HG03457 (cell line): ENCODE results near the gene POLR2L.

Experiments
- ATAC-seq: cut with Tn5 transposase; IDR thresholded peaks from one replicate; pipeline ENCODE4 v1.9.1; 2021; ENCODE audit warnings: moderate number of reproducible peaks; ENCODE audit not compliant: unreplicated experiment

The POLR2L gene

GRCh38 chr11:869399-870126 is 27.2 kb upstream of the POLR2L start:
- ATAC-seq: no peak

GRCh38 chr11:868802-869201 is 26.5 kb upstream of the POLR2L start:
- no peak for ATAC-seq

GRCh38 chr11:868394-868793 is 26.1 kb upstream of the POLR2L start:
- no peak for ATAC-seq

- ATAC-seq: no peak
Measured at GRCh38 chr11:867856-868358, 25.6 kb upstream of the POLR2L start.

- ATAC-seq: no peak
Measured at GRCh38 chr11:866481-866880, 24.2 kb upstream of the POLR2L start.

- no peak for ATAC-seq
Measured at GRCh38 chr11:865462-866430, 23.4 kb upstream of the POLR2L start.

- ATAC-seq: no peak
Measured at GRCh38 chr11:864898-865297, 22.6 kb upstream of the POLR2L start.

- no peak for ATAC-seq
Measured at GRCh38 chr11:863910-864827, 21.8 kb upstream of the POLR2L start.

- no peak for ATAC-seq
Measured at GRCh38 chr11:863023-863909, 20.9 kb upstream of the POLR2L start.

GRCh38 chr11:862696-863022 is 20.3 kb upstream of the POLR2L start:
- ATAC-seq: no peak

GRCh38 chr11:862081-862661 is 19.8 kb upstream of the POLR2L start:
- ATAC-seq: no peak

GRCh38 chr11:861105-861479 is 18.8 kb upstream of the POLR2L start:
- ATAC-seq: no peak

GRCh38 chr11:860234-861104 is 18.1 kb upstream of the POLR2L start:
- no peak for ATAC-seq

- ATAC-seq: no peak
Measured at GRCh38 chr11:859394-860131, 17.2 kb upstream of the POLR2L start.

GRCh38 chr11:858762-859339 is 16.5 kb upstream of the POLR2L start:
- ATAC-seq: no peak

- ATAC-seq: no peak
Measured at GRCh38 chr11:858053-858761, 15.9 kb upstream of the POLR2L start.

- ATAC-seq: no peak
Measured at GRCh38 chr11:856397-856796, 14.1 kb upstream of the POLR2L start.
